ENCODE measurements around the gene MARCOL.

MARCOL gene, protein sequence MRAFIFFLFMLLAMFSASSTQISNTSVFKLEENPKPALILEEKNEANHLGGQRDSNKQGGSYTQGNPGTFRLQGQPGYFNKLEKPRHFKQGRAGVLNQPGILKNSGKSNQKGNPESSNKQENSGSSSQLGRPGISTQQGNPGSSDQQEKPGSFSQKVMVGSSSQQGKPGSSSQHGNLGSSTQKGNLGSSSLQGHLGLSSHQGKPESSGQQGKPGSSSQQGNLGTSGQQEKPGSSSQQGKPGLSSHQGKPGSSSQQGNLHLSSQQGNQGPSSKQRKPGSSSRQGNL

DNA sequence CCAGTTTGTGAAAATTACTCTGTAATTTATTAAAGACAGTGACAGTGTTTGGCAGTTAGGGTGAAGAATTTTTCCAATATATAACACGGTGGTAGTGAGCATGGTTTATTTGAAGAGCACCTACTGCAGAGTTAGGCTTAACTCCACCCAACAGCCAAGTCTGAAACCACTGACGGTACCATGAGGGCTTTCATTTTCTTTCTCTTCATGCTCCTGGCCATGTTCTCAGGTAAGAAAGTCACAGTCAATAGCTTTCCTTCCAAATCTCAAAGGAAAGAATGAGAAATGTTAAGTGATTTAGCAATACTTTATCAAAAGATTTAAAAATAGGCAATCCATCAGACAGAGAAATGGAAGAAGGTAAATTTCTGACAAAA, at the start of gene MARCOL:
TSS of gene MARCOL (plus strand) at position 108 of the 377 bp plus-strand sequence. CDS start at position 181, 73 bp downstream.
- DNase-seq, result no peak

- no peak for DNase-seq
Observed at GRCh38 chr5:148191010-148191409, 47.3 kb upstream of the MARCOL start.

DNA sequence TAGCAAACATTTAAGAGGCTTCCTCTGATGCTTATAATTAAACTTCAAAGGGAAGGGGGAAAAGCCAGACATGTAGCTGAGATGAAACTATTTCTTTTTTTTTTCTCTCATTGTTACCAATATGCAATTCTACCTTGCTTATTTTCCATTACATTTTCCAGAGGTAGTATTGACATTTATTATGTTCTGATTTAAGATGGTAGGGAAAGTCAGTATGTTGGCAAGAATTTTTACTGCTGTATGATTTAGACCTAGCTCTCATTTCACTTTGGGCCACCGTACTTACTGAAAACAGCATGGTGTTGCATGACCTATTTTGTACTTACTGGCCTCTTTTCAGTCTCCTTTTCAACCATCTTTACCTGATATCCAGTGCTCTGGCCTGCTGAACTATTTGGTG, 45.1 kb upstream of the MARCOL start:
- DNase-seq, result no peak

GRCh38 chr5:148201151-148201550, 37.2 kb upstream of the MARCOL start:
- no peak for DNase-seq

DNA sequence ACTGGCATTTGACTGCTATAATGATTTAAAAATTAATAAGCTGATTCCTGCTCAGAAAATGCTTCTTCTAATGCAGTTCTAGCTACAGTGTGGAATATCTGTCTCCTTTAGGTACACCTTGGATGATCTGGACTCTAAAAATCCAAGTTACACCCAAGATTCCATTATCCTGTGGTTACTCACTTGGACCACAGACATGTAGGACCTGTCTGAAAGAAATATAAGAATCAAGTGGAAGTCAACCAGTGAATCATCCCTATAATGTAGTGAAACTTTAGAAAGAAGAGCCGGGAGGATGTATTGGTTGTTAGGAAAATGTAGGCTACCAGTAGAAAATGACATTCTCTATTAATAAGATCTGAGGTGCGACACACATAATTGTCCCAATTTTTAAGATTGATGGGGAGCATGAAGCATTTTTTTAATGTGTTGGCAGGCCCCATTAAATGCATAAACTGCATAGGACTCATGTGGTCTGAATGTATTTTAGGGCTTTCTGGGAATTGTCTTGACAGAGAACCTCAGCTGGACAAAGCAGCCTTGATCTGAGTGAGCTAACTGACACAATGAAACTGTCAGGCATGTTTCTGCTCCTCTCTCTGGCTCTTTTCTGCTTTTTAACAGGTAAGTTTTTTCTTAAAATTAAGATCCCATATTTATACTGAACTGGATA, 35.7 kb upstream of the MARCOL start, which contains the start of gene SPINK6:
TSS of gene SPINK6 (plus strand) at position 512 of the 673 bp plus-strand sequence. CDS start at position 567, 55 bp downstream.
- DNase-seq, result no peak

GRCh38 chr5:148205044-148205806, 33.1 kb upstream of the MARCOL start:
- no peak for DNase-seq

GRCh38 chr5:148205865-148206264, 32.5 kb upstream of the MARCOL start:
- DNase-seq, result no peak

DNA sequence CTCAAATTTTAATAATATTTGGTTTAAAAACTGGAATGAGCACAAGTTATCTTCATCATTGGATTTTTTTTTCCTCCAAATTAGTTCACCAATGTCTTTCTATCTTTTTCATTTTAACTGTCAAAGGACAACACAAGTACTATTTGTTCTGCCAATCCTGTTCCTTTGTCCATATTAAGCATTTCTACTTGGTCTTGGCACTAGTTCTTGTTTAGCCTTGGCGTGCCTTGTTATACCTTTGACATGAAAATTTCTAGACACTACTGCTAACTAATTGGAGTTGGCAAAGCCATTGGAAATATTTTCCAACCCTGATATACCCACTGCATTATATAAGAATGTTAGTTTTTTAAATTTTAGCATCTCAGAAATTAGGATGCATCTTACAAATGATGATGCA, 31.7 kb upstream of the MARCOL start:
- no peak for DNase-seq

DNA sequence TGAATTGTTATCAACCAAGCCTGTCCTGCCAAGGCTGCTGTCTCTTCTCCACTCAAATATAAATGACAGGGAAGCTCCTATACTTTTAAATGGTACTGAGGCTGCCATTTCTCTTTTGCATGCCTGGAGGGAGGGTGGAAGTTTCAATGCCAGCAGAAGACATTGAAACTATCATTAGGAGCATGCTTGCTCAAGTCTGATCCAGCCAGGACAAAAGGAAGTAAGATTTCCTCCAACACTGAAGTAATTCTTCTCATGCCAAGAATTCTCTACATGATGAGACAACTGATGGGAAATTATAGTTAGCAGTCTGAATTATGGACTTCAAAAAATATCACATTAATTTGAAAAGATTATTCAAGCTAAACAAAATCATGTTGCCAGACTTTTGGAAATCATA, 30.1 kb upstream of the MARCOL start:
- no peak for DNase-seq

GRCh38 chr5:148209151-148209770, 29.1 kb upstream of the MARCOL start:
- peak; percentile 40 for DNase-seq

- no peak for DNase-seq
Observed at GRCh38 chr5:148214665-148215185, 23.6 kb upstream of the MARCOL start.

- no peak for DNase-seq
Observed at GRCh38 chr5:148221508-148221907, 16.8 kb upstream of the MARCOL start.

DNA sequence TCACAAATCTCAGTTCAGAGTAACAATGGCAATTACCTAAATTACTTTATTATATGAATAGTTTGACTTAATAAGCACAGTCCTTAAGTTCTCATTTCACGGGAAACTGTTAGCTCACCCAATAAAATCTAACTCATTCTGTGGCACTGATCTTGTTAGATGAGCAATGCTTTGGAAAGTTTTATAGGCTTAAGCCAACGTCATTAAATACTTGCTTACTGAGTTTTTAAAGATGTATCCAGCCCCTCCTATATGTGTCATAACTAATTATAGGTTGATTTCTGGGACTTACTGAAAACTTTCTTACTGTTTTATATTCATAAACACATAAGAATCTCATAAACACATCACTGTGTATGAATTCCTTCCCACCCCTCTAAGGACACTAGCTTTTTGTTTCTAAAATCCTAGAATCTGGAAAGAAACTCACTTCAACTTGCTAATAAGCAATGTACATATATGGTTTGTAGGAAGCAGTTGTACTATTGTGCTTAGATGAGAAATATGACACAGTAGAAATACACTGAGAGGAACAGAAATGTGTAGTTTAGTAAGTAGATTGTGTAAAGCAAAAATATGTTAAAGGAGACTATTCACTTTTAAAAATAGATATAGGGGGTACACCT, 14.1 kb upstream of the MARCOL start:
- DNase-seq, result no peak

DNA sequence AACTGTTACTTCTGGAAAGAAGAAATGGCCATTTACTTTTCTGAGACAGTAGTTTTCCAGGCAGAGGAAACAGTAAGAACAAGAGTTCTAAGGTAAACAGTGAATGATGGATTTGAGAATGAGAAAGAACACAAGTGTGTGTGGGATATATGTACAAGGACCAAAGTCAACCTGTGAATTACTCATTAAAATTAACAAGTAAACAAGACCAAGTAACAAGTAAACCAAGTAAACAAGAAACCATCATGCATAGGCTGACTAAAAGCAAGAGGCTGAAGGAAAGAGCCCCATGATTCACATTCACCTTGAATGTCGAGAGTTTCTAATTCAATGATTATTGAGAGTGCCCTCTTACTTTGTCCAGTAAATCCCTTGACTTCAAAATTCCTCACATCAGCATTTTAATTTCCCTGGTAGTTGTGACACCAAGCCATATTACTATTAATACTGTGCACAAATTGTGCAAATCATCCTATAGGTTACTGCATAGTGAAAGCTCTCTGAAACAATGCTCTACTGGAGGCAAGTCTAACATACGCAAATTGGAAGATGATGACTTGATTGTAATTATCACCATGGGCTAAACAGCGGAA, 9.8 kb upstream of the MARCOL start:
- DNase-seq, result no peak

GRCh38 chr5:148229840-148230239, 8.5 kb upstream of the MARCOL start:
- no peak for DNase-seq

GRCh38 chr5:148230240-148230639, 8.1 kb upstream of the MARCOL start:
- no peak for DNase-seq

- no peak for DNase-seq
Observed at GRCh38 chr5:148237785-148238417, 424 bp upstream of the MARCOL start.

- no peak for DNase-seq
Observed at GRCh38 chr5:148248894-148249293, 10.6 kb downstream of the MARCOL start.

DNA sequence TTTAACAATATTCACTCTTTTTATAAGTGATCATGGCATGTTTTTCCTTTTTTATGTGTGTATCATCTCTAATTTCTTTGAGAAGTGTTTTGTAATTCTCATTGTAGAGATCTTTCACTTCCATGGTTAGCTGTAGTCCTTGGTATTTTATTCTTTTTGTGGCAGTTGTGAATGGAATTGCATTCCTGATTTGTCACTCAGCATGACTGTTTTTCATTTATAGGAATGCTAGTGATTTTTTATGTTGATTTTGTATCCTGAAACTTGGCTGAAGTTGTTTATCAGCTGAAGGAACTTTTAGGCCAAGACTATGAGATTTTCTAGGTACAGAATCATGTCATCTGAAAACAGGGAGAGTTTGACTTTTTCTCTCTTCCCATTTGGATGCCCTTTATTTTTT, 17.1 kb downstream of the MARCOL start:
- no peak for DNase-seq

- no peak for DNase-seq
Observed at GRCh38 chr5:148259288-148259687, 21.0 kb downstream of the MARCOL start.

DNA sequence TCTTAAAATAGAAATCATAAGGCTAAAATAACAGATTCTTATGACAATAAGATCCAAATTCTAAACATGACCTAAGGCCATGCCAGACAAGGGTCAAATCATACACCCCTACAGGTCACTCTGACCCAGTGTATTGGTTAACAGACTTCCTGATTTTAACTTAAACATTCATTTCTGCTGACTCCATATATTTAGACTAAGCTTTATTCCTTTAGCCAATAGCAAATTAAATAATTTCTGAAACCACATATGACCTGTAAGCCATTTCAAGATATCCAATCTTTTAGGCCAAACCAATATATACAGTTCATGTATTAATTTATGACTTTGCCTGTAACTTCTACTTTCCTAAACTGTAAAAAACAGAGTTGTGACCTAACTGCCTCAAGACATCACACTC, 22.9 kb downstream of the MARCOL start:
- no peak for DNase-seq

GRCh38 chr5:148267962-148268361, 29.6 kb downstream of the MARCOL start:
- DNase-seq, result no peak
